ENCODE measurements around the gene CEP72. TPM values are rescaled to one million over a fixed set of nuclear protein-coding genes. Genes with fewer than 3 reads are reported as not detected.
"Not testable (repeated sequence)": the region's sequence is repeated elsewhere in the genome, so short reads cannot be mapped to it uniquely, and the experiment has no call there.

The CEP72 gene
- total RNA-seq, 1 experiment from 2014 or later: 16.4 TPM

DNA sequence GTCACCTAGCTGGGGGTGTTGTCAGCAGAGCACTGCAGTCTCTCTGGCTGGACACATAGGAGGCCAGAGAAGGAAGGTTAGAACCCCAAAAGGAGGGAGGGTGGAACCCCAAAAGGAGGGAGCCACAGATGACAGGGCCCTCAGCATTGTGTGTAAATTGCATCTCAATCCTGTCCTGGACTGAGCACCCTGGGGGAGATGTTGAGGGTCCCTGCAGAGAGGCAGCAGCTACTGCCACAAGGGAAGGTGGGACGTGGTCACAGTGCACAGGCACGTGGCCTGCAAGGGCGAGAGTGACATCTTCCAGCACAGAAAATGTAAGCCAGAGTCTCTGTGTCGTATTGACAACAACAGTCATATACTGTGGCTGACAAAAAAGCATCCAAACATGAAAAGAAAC, 36.5 kb upstream of the CEP72 start:
- H3K36me3 Mint-ChIP-seq (ENCODE audit: insufficient read depth, unreplicated experiment): no peaks in the 10 kb centered on the region
- intact Hi-C loops (cut with micrococcal nuclease): no loop called here
- H3K4me1 Mint-ChIP-seq (ENCODE audit: insufficient read depth, unreplicated experiment): no peaks in the 10 kb centered on the region
- peaks cover 56% of the 10 kb centered on the region for H3K27me3 Mint-ChIP-seq (ENCODE audit: insufficient read depth, unreplicated experiment)
- ChIA-PET POLR2A (no interaction called here), CTCF (interaction anchor here (0.7 kb wide), 1 partner anchor 16 kb away, joined by 5 read pairs; no protein-coding TSS in a partner anchor)
- TF ChIP-seq, protein P1, sequence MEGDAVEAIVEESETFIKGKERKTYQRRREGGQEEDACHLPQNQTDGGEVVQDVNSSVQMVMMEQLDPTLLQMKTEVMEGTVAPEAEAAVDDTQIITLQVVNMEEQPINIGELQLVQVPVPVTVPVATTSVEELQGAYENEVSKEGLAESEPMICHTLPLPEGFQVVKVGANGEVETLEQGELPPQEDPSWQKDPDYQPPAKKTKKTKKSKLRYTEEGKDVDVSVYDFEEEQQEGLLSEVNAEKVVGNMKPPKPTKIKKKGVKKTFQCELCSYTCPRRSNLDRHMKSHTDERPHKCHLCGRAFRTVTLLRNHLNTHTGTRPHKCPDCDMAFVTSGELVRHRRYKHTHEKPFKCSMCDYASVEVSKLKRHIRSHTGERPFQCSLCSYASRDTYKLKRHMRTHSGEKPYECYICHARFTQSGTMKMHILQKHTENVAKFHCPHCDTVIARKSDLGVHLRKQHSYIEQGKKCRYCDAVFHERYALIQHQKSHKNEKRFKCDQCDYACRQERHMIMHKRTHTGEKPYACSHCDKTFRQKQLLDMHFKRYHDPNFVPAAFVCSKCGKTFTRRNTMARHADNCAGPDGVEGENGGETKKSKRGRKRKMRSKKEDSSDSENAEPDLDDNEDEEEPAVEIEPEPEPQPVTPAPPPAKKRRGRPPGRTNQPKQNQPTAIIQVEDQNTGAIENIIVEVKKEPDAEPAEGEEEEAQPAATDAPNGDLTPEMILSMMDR (IDR thresholded peaks at IDR 0.05; ENCODE audit: unreplicated experiment): no peak
- H3K9me3 Mint-ChIP-seq (ENCODE audit: unreplicated experiment): peaks cover 15% of the 10 kb centered on the region
- H3K27ac Mint-ChIP-seq (ENCODE audit: low read depth, unreplicated experiment): no peak overlapping the region
- no TSS peak for BruUV-seq (replicated peaks)
- H3K4me3 Mint-ChIP-seq (ENCODE audit: unreplicated experiment): no peak overlapping the region
- DNase-seq (ENCODE audit: unreplicated experiment): no peak

DNA sequence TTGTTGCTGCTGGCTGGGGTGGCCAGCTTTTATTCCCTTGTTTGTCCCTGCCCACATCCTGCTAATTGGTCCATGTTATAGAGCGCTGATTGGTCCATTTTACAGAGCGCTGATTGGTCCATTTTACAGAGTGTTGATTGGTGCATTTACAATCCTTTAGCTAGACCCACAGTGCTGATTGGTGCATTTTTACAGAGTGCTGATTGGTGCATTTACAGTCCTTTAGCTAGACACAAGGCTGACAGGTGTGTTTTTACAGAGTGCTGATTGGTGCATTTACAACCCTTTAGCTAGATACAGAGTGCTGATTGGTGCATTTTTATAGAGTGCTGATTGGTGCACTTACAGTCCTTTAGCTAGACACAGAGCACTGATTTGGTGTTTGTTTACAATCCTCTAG, 34.9 kb upstream of the CEP72 start:
- H3K36me3 Mint-ChIP-seq (ENCODE audit: insufficient read depth, unreplicated experiment); POLR2A ChIA-PET; H3K4me3 Mint-ChIP-seq (ENCODE audit: unreplicated experiment); DNase-seq (ENCODE audit: unreplicated experiment); H3K27ac Mint-ChIP-seq (ENCODE audit: low read depth, unreplicated experiment); BruUV-seq (replicated peaks); intact Hi-C loops (cut with micrococcal nuclease); H3K4me1 Mint-ChIP-seq (ENCODE audit: insufficient read depth, unreplicated experiment): not testable (repeated sequence)
- CTCF ChIA-PET: interaction anchor here (0.5 kb wide), 1 partner anchor 253 kb away, joined by 4 read pairs; no protein-coding TSS in a partner anchor
- peaks cover 72% of the 10 kb centered on the region for H3K27me3 Mint-ChIP-seq (ENCODE audit: insufficient read depth, unreplicated experiment)
- H3K9me3 Mint-ChIP-seq (ENCODE audit: unreplicated experiment): peaks cover 15% of the 10 kb centered on the region

DNA sequence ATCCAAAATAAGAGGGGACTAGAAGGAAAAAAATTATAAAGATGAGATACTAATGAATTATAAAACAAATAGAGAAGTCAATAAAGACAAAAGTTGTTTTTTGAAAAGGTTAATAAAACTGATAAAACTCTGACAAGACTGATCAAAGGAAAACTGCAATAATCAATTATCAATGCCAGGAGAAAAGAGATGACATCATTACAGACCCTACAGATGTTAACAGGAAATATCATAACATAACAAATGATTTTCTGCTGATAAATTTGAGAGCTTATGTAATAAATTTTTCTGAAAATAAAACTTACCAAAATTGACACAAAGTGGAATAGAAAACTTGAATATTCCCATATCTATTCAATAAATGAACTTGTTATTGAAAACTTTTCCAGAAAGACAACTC, 34.3 kb upstream of the CEP72 start:
- peaks cover 15% of the 10 kb centered on the region for H3K9me3 Mint-ChIP-seq (ENCODE audit: unreplicated experiment)

DNA sequence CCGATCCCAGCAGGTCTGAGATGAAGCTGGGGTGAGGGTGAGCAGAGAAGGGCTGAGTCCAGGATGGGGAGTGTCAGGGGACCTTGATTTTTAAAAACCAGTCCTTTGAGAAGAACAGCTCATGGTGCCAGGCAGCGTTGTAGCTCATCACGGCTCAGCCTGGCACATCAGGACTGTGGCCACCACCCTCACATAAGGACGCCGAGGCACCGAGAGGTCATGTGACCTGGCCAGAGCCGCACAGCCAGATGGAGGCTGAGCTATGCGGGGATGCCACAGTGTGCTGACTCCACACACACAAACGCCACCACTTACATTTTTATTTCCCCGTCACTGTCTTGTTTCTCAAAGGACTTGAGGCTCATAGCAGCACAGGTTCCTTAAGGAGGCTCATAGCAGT, 32.9 kb upstream of the CEP72 start:
- ChIA-PET CTCF (no interaction called here), POLR2A (no interaction called here)
- DNase-seq (ENCODE audit: unreplicated experiment): no peak
- Mint-ChIP-seq H3K27ac (ENCODE audit: low read depth, unreplicated experiment) (no peak overlapping the region), H3K9me3 (ENCODE audit: unreplicated experiment) (peaks cover 23% of the 10 kb centered on the region), H3K36me3 (ENCODE audit: insufficient read depth, unreplicated experiment) (no peaks in the 10 kb centered on the region), H3K27me3 (ENCODE audit: insufficient read depth, unreplicated experiment) (peaks cover 75% of the 10 kb centered on the region), H3K4me3 (ENCODE audit: unreplicated experiment) (no peak overlapping the region), H3K4me1 (ENCODE audit: insufficient read depth, unreplicated experiment) (no peaks in the 10 kb centered on the region)
- TF ChIP-seq, protein P1 (IDR thresholded peaks at IDR 0.05; ENCODE audit: unreplicated experiment): no peak
- intact Hi-C loops (cut with micrococcal nuclease): no loop called here
- no TSS peak for BruUV-seq (replicated peaks)

More for the DNA sequence above, 34.3 kb upstream of the CEP72 start:
- no peaks in the 10 kb centered on the region for H3K36me3 Mint-ChIP-seq (ENCODE audit: insufficient read depth, unreplicated experiment)
- H3K4me3 Mint-ChIP-seq (ENCODE audit: unreplicated experiment): no peak overlapping the region
- no TSS peak for BruUV-seq (replicated peaks)
- H3K27ac Mint-ChIP-seq (ENCODE audit: low read depth, unreplicated experiment): no peak overlapping the region
- ChIA-PET CTCF (no interaction called here), POLR2A (no interaction called here)
- intact Hi-C loops (cut with micrococcal nuclease): no loop called here
- DNase-seq (ENCODE audit: unreplicated experiment): no peak
- TF ChIP-seq, protein P1 (IDR thresholded peaks at IDR 0.05; ENCODE audit: unreplicated experiment): no peak
- H3K27me3 Mint-ChIP-seq (ENCODE audit: insufficient read depth, unreplicated experiment): peaks cover 75% of the 10 kb centered on the region
- H3K4me1 Mint-ChIP-seq (ENCODE audit: insufficient read depth, unreplicated experiment): no peaks in the 10 kb centered on the region

DNA sequence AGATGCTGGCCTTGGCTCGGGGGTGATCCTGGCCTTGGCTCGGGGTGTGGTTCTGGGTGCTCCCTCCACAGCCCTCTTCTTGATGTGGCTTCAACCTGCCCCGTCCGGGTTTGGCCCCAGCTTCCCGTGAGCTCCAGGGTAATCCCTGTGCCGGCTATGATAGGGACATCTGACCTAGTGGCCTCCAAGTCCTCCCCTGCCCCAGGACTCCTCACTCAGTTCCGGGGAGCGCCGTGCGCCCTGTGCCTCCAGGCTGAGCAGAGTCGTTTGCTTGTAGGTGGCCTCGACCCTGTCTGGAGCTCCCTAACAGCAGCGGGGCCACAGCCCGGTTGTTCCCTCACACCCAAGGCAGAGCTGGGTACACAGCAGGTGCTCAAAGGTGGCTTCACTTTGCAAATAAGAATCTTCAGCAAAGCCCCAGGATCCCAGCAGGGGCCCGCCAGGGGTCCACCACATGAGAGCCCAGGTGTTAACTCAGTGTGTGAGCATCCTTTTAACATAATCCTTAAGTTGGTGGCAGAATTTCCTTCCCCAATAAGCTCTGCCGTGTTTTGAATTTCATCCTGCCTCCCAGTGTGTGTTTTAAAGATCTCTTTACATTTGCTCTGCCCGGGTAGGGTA, 32.3 kb upstream of the CEP72 start:
- Mint-ChIP-seq H3K9me3 (ENCODE audit: unreplicated experiment) (peaks cover 23% of the 10 kb centered on the region), H3K4me1 (ENCODE audit: insufficient read depth, unreplicated experiment) (no peaks in the 10 kb centered on the region), H3K4me3 (ENCODE audit: unreplicated experiment) (no peak overlapping the region), H3K27ac (ENCODE audit: low read depth, unreplicated experiment) (no peak overlapping the region), H3K36me3 (ENCODE audit: insufficient read depth, unreplicated experiment) (no peaks in the 10 kb centered on the region), H3K27me3 (ENCODE audit: insufficient read depth, unreplicated experiment) (peaks cover 71% of the 10 kb centered on the region)
- TF ChIP-seq, protein P1 (IDR thresholded peaks at IDR 0.05; ENCODE audit: unreplicated experiment): no peak
- no TSS peak for BruUV-seq (replicated peaks)
- ChIA-PET CTCF (no interaction called here), POLR2A (no interaction called here)
- DNase-seq (ENCODE audit: unreplicated experiment): no peak
- intact Hi-C loops (cut with micrococcal nuclease): no loop called here
